GM21390 (cell line): ENCODE results near the gene FASLG.
"Not testable (repeated sequence)": the region's sequence is repeated elsewhere in the genome, so short reads cannot be mapped to it uniquely, and the experiment has no call there.

Source experiments
- ATAC-seq: cut with Tn5 transposase; IDR thresholded peaks from one replicate; pipeline ENCODE4 v1.9.1; 2021; ENCODE audit not compliant: unreplicated experiment

The FASLG gene

GRCh38 chr1:172680733-172681275 lies 21.9 kb downstream of the FASLG start:
- no peak for ATAC-seq

- no peak for ATAC-seq
Observed at GRCh38 chr1:172682812-172683211, 23.9 kb downstream of the FASLG start.

DNA sequence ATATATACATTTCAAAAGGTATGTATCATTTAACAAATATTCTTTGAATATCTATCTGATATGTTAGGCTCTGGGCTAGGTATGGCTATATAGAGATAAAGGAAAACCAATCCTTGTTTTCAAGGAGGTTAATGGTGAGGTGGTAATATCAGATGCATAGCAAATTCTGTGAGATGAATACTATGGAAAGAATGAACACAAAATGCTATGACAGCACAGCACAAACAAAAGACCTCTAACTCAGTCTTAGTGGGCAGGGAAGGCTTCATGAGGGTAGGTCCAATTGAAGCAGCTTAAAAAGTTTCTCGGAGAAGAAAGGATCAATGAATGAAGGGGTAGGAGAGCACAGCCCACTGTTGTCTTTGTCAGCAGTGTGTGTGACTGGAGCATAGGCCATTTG lies 27.2 kb downstream of the FASLG start:
- no peak for ATAC-seq

DNA sequence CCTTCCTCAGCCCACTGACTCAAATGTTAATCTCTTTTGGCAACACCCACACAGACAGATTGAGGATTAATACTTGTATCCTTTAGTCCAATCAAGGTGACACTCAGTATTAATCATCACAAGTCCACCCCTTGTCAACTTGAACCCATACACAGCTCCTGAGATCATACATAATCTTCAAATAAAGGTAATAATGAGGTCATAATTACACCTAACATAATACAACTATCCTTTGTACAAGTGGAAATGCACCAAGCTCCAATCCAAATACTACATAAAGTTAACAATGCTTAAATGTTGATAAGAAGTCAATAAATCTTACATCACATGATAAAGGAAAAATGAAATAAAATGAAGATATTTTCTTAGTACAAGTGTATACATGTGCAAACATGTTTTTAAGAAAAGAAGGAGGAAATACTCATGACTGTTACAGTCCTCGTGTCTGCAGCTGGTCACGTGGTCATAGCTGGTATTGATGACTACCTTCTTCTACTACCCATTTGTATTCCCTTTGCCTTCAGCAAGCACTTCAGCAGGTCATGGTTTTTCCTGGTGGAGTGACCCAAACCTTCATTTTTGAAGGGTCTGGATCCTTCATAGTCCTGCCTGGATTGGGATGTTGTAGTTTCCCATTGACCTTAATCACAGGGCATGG lies 29.7 kb downstream of the FASLG start:
- ATAC-seq, result not testable (repeated sequence)

DNA sequence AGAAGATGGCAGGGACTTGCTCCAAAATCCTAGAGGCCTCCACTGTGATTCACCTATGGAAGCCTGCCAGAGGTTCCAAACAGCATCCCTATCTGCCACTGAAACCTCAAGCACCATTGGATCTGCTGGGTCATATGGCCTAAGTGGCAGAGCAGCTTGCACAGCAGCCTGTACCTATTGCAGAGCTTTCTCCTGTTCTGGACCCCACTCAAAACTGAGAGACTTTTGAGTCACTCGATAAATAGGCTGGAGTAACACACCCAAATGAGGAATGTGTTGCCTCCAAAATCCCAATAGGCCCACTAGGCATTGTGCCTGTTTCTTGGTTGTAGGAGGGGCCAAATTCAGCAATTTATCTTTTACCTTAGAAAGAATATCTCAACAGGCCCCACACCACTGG lies 32.0 kb downstream of the FASLG start:
- not testable (repeated sequence) for ATAC-seq

DNA sequence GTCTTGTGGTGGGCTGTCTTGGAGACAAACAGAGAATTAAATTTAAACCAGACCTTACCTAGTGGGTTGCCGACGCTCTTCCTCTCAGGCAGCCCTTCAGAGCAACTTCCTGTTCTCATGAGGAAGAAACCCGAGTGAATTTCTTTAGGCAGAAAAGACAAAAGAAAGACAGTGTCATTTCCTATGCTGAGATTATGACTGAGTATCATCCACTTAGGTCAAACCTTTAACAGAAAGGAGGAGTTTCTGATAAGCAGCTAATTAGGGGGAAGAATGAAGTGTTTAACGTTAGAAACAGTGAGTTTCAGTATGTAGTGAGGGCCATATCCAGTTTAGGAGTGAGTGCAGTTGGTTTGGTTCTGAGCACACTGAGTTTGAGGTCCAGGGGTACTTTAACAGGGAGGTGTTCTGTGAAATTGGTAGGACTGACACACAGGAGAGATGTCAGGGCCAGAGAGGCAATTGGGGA lies 38.7 kb downstream of the FASLG start:
- peak; percentile 40 for ATAC-seq

DNA sequence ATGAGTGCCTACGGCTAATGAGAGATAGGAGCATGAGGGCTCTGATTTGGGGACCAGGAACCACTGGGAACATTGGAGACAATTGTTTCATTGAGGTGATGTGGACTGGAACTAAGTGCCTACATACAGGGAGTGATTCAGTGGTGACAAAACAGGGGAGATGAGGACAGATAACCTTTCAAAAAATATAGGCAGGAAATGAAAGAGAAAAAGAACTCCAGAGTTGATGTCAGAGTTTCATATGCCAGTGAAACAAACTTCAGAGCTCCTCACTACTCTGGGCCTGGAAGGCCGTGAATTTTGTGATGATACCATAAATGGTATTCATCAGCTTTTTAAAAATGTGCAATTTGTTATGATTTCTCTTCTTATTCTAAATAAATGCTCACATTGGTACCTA lies 39.3 kb downstream of the FASLG start:
- ATAC-seq, result no peak

GRCh38 chr1:172699111-172699510 lies 40.2 kb downstream of the FASLG start:
- ATAC-seq, result peak; percentile 77

DNA sequence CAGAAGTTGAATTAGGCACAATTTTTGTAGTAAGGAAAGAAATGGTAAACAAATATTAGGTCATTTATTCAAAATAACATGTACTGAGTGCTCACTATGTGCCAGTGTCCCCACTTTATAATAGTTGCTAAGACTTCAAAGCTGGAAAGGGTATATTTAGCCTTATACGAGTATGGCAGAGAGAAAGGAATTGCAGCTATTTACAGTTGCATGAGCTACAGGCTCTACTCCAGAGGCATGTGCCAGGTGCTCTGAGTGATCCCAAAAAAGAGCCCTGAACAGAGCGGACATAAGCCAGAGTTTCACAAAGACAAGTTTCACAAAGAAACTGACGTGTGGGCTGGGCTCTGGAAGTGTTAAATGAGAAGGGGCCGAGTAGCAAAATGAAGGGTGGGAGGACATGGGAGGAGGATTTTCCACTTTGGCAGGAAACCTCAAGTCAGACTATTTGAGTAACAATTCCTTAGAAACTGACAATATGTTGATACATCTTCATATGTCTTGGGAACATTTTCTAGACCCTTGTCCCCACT lies 40.9 kb downstream of the FASLG start:
- ATAC-seq, result no peak

GRCh38 chr1:172700556-172700955 lies 41.7 kb downstream of the FASLG start:
- no peak for ATAC-seq

GRCh38 chr1:172704001-172704400 lies 45.1 kb downstream of the FASLG start:
- no peak for ATAC-seq

DNA sequence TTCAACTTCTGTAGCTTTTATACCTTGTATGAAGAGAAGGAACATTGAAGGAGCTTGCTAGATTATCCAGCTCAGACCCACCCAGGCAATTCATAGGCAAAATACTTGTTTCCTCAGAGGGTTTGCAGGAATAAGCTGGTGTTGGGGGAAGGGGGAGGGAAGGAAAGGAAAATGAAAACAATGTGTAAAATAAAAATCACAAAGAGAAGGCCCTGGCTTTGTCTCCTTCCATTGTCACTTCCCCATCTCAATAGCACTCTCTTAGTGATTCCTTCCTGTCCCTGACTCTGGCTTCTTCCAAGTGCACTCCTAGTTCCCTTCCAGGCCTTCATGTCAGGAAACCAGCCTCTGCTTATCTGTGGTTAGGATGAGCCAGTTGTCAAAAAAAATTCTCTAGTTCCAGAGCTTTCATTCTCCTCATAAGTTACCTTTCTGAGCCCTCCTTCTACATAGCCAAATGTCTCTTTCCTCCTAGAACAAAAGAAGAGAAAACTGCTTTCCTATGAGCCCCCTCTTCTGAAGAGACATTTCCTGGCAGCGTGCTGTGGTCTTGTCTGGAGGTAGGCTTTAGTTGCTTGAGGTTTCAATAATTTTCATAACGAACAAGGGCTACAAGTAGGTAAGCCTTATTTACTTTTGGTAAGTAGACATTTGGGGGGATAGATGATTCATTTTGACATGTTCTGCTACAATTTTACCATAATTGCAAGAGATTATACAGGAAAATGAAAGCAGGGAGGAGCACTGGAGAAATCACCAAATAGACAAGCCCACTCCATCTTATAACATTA lies 45.7 kb downstream of the FASLG start:
- ATAC-seq, result no peak

DNA sequence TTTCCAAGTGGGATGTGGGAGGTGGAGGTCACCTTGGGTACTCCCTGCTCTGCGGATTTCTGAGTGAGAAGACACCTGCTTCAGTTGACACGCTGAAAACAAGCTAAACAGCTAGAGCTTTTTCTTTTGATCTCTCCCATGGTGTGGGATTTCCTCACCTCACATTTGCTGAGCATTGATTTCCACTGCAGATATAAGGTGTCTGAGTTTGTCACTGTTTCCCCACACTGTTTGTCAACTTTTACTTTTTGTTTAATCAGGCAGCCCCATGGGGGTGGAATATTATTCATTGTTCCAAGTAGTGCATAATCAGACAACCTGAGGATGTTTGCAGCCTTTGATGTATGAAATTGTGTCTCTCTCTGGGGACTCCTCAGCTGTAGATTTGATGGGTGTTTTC lies 49.5 kb downstream of the FASLG start:
- no peak for ATAC-seq

DNA sequence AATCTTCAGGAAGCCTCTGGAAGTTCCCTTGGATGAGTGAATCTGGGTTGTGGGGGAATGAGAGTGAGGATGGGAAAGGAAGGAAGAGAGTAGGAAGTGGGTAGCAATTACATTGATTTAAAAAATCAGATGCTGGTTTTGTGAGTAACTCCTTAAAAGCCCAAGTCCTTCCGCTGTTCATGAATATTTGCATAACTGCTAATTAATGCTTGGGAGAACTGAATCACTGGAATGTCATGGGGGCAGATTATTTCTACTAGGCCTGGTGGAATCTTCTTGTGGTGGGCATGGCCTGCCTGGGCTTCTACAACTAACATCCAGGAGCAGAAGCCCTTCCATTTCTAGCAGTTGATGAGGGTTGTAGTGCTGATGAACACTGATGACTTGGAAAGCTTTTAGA lies 52.7 kb downstream of the FASLG start:
- no peak for ATAC-seq

- ATAC-seq, result no peak
Observed at GRCh38 chr1:172713466-172713865, 54.6 kb downstream of the FASLG start.
